AG04450 (cell line): Measurements from ENCODE around the gene MAP7D1. TPM values are rescaled to one million over a fixed set of nuclear protein-coding genes. Genes with fewer than 3 reads are reported as not detected.

Experiments used
- CTCF ChIA-PET: fragments of 300-600, 350-600 bp; formaldehyde crosslinking; extraction: SDS; loops from one replicate; lab custom pipeline; 2022; ENCODE audit warnings: antibody characterized with exemption, inconsistent platforms; lab: Charles Lee
- POLR2A ChIA-PET: fragments of 350-600 bp; formaldehyde crosslinking; extraction: SDS; loops from one replicate; lab custom pipeline; 2021; ENCODE audit warnings: antibody characterized with exemption, inconsistent platforms; lab: Yijun Ruan, JAX
- DNase-seq: peaks from one replicate; pipeline ENCODE4 v3.0.0-alpha.2; 2011; ENCODE audit warnings: low read depth, low spot score
- H3K27ac ChIP-seq: one replicate; pipeline ENCODE4 v1.5.1; 2012; ENCODE audit warnings: low read depth, low read length, control low read depth
- H3K27me3 ChIP-seq: one replicate; pipeline ENCODE4 v1.6.0; 2012; ENCODE audit warnings: low read length; ENCODE audit not compliant: control insufficient read depth, insufficient read depth
- H3K4me3 ChIP-seq: 2 replicates; pipeline ENCODE4 v1.5.1; 2011; ENCODE audit warnings: mild to moderate bottlenecking, low read depth, low read length, control low read depth
- H3K9me3 ChIP-seq: 2 replicates; pipeline ENCODE4 v1.5.1; 2012; ENCODE audit warnings: low read length; ENCODE audit not compliant: control insufficient read depth, insufficient read depth
- polyA plus RNA-seq: library from polyadenylated mRNA; depleted of rRNA; stranded (reverse); fragments of >200 nt; gene quantifications from 2 replicates; pipeline ENCODE4 v1.2.3, GENCODE V29; 2011
- TF ChIP-seq, protein P1 (sequence below): IDR thresholded peaks from 2 replicates; pipeline ENCODE4 v1.5.1; 2011; ENCODE audit warnings: low read depth, low read length, control low read depth, inconsistent platforms

The MAP7D1 gene
- polyA plus RNA-seq, 1 experiment: 23.4 TPM

DNA sequence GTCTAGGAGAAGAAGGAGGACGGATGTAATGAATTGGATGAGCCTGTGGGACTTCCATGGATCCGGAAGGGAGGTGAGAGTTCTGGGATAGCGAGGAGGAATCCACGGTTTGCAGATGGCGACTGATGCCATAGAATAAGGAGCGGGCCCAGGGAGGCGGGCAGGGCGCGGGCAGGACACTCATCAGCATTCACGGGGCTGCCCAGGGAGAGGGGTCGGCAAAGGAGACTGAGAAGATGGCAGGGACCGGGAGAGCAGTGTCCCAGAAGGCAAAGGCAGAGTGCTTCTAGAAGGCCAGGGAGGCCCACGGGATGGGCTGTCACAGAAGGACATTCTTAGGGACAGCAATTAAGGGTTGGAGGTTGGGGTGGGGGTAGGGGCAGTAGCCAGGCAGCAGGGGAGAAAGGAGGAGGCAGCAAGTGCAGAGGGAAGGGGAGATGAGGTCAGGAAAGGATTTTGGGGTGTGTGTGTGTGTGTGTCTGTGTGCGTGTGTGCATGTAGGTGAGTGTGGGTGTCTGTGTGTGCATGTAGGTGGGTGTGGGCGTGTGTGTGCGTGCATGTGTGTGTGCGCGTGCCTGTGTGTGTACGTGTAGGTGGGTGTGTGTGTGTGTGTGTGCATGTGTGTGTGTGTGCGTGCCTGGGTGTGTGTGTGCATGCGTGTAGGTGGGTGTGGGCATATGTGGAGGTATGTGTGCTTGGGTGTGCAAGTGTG lies 29.8 kb upstream of the MAP7D1 start:
- no peaks in the 10 kb centered on the region; the same call in 1 of the 2 replicates for H3K9me3 ChIP-seq
- no peak for DNase-seq
- TF ChIP-seq, protein P1, sequence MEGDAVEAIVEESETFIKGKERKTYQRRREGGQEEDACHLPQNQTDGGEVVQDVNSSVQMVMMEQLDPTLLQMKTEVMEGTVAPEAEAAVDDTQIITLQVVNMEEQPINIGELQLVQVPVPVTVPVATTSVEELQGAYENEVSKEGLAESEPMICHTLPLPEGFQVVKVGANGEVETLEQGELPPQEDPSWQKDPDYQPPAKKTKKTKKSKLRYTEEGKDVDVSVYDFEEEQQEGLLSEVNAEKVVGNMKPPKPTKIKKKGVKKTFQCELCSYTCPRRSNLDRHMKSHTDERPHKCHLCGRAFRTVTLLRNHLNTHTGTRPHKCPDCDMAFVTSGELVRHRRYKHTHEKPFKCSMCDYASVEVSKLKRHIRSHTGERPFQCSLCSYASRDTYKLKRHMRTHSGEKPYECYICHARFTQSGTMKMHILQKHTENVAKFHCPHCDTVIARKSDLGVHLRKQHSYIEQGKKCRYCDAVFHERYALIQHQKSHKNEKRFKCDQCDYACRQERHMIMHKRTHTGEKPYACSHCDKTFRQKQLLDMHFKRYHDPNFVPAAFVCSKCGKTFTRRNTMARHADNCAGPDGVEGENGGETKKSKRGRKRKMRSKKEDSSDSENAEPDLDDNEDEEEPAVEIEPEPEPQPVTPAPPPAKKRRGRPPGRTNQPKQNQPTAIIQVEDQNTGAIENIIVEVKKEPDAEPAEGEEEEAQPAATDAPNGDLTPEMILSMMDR: no peak
- POLR2A ChIA-PET: no interaction called here
- peaks cover 23% of the 10 kb centered on the region for H3K27me3 ChIP-seq
- H3K27ac ChIP-seq: no peak overlapping the region
- CTCF ChIA-PET: no interaction called here
- no peak overlapping the region for H3K4me3 ChIP-seq

DNA sequence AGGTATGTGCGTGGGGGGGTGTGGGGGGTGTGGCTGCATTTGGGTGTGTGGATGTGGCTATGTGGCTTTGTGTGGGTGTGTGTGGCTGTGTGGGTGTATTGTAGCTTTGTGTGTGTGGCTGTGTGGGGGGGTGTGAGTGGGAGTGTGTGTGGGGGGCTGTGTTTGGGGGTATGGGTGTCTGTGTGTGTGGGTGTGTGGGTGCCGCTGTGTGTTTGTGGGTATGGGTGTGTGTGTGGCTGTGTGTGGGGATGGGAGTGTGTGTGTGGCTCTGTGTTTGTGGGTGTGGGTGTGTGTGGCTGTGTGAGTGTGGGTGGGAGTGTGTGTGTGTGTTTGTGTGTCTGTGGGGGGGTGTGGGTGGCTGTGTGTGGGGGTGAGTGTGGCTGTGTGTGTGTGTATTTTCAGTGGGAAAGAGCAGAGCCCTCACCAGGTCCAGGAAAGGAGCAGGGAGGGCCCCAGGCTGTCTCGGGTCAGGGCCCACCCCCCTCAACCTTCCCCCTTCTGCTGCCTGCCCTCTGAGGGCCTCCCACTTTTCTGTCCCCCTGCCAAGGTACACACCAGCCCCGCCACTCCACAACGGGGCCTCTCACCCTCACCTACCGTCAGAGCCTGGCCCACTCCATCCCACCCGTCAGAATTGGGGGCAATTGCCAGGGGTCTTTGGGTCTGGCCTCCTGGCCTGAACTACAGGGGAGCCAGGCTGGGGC lies 29.0 kb upstream of the MAP7D1 start:
- Histone ChIP-seq H3K27ac (no peak overlapping the region), H3K9me3 (no peaks in the 10 kb centered on the region; the same call in 1 of the 2 replicates), H3K4me3 (no peak overlapping the region), H3K27me3 (peaks cover 23% of the 10 kb centered on the region)
- ChIA-PET CTCF (no interaction called here), POLR2A (no interaction called here)
- TF ChIP-seq, protein P1: no peak
- no peak for DNase-seq

DNA sequence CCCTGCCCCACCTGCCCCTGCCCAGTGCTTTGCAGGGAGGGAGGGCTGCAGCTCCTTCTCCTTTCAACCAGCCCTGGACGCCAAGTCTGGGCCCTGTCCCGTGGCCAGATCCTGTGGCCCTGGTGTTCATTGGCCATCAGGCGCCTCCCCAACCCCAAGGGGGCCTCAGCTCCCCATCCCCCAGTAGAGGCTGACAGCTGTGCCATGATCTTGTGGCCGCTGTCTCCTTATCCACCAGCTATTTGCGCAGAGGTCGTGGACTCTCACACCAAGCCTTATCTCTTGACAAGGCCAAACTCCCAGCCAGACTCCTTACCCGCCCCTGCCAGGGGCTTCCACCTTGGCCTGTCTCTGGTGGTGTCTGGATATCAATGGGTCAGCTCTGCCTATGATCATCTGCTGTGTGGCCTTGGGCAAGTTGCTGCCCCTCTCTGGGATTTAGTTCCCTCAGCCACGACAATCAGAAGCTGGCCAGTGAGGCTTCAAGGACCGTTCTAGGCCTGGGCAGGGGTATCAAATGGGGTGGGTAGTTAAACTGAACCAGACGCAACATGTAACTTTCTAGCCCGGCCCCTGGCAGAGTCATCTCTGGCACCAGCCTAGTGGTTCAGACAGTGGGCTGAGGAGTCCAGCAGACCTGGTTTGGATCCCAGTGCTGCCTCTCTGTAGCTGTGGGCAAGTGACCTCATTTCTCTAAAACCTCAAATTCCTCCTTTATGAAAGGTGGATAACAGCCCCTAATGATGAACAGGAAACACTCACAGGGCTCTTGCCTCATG lies 27.6 kb upstream of the MAP7D1 start:
- H3K9me3 ChIP-seq: no peaks in the 10 kb centered on the region; the same call in 1 of the 2 replicates
- no peak for DNase-seq
- CTCF ChIA-PET: no interaction called here
- peaks cover 21% of the 10 kb centered on the region for H3K27me3 ChIP-seq
- H3K27ac ChIP-seq: no peak overlapping the region
- POLR2A ChIA-PET: interaction anchor here (0.7 to 1.4 kb wide), 4 partner anchors 9 to 54 kb away, joined by 3 to 4 read pairs (median 3); partner anchors contain the start of gene TRAPPC3
- no peak overlapping the region for H3K4me3 ChIP-seq
- TF ChIP-seq, protein P1: no peak

DNA sequence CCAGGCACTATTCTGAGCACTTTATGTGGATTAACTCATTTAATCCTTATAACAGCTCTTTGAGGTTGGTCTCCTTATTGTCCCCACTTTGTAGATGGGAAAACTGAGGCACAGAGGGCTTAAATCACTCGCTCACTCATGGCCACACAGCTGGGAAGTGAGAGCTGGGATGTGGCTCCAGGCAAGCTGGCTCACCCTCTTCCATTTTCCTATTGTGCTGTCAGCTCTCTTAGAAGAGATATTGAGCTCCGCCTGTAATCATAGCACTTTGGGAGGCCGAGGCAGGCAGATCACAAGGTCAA lies 27.1 kb upstream of the MAP7D1 start:
- H3K27me3 ChIP-seq: peaks cover 17% of the 10 kb centered on the region
- ChIA-PET CTCF (no interaction called here), POLR2A (interaction anchor here (0.7 to 1.4 kb wide), 2 partner anchors 10 to 12 kb away, joined by 3 read pairs; no protein-coding TSS in a partner anchor)
- no peak for DNase-seq
- H3K4me3 ChIP-seq: no peak overlapping the region
- H3K27ac ChIP-seq: no peak overlapping the region
- TF ChIP-seq, protein P1: no peak
- no peaks in the 10 kb centered on the region; the same call in 1 of the 2 replicates for H3K9me3 ChIP-seq
